Measurements from ENCODE around the gene FBXO48.

The FBXO48 gene

DNA sequence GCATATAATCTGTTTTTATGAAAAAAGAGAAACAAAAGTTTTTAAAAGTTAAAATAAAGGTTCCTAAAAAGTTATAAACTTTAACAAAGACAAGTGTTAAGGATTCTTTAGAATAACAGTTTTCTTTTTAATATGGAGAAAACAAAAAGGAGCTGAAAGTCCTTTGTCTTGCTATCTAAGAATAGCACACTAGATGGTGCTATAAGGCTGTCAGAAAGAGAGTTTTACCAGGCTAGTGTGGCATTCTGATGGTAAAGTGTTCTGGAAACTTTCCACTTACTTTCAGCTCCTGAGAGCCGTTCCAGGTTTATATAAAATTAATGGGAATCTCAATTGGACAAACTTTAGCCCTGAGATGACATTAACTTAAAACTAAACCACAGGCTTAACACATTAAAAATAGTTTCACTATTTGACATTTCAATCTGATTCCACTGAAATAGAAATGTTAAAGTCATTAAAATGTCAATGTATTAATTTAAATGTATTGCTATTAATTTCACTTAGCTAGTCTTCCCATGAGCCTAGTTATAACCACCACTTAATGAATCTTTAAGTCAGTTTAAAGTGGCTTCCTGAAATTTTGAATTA, 3.7 kb downstream of the FBXO48 start:
- H3K27ac ChIP-seq = no peak overlapping the region
- TF ChIP-seq, protein P1, sequence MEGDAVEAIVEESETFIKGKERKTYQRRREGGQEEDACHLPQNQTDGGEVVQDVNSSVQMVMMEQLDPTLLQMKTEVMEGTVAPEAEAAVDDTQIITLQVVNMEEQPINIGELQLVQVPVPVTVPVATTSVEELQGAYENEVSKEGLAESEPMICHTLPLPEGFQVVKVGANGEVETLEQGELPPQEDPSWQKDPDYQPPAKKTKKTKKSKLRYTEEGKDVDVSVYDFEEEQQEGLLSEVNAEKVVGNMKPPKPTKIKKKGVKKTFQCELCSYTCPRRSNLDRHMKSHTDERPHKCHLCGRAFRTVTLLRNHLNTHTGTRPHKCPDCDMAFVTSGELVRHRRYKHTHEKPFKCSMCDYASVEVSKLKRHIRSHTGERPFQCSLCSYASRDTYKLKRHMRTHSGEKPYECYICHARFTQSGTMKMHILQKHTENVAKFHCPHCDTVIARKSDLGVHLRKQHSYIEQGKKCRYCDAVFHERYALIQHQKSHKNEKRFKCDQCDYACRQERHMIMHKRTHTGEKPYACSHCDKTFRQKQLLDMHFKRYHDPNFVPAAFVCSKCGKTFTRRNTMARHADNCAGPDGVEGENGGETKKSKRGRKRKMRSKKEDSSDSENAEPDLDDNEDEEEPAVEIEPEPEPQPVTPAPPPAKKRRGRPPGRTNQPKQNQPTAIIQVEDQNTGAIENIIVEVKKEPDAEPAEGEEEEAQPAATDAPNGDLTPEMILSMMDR (conservative IDR thresholded peaks at IDR 0.05) = peak; percentile 89

DNA sequence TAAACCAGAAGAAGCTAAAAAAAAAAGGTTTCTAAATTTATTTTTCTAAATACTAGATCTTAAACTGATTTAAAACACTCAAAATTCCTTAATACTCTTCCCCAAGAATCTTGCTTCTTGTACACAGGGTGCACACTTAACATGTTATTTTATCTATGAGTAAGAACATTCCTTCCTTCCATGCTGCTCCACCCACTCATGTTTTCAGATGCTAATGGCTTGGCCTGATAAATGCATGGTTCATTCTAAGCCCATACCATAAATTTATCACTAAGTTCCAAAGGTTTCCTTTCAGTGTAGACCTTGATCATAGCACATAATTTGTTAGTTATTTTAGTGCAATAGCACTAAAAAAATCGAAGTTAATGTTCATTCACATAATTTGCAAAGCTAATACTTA, 8.1 kb downstream of the FBXO48 start:
- H3K27ac ChIP-seq = no peak overlapping the region
- TF ChIP-seq, protein P1 (conservative IDR thresholded peaks at IDR 0.05) = no peak

DNA sequence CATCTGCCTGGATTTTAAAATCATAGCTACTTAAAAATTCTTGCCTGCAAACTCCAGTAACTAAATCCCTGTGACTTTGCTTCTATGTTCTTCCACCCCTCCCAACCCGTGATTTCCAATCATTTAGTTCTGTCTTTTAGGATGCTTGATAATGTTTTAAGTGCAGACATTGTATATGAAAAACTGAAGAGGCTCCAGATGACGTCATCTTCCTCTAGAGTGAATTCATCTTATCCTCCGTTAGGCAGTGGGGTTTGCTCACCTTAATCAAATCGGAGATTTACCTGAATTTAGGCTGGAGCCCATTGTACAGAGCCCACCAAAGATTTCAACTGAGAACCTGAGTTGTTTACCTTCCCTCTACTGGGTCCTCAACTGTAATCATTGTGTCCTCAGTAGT, 10.9 kb downstream of the FBXO48 start:
- TF ChIP-seq, protein P1 (conservative IDR thresholded peaks at IDR 0.05) = no peak
- H3K27ac ChIP-seq = no peak overlapping the region

DNA sequence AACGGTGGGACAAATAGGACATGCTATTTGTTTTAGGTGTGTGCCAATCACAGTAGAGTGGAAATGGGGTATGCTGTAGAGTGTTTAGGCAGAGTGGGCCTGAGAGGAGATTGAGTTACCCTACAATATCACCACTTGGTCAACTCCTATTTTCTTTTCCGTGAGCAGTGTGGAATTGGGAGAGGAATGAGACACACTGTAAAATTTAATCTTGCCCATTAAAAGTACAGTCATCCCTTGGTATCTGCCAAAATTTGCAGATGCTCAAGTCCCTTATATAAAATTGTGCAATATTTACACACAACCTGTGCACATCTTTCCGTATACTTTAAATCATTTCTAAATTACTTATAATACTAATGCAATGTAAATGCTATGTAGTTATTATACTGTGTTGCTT, 12.4 kb downstream of the FBXO48 start:
- TF ChIP-seq, protein P1 (conservative IDR thresholded peaks at IDR 0.05) = no peak

DNA sequence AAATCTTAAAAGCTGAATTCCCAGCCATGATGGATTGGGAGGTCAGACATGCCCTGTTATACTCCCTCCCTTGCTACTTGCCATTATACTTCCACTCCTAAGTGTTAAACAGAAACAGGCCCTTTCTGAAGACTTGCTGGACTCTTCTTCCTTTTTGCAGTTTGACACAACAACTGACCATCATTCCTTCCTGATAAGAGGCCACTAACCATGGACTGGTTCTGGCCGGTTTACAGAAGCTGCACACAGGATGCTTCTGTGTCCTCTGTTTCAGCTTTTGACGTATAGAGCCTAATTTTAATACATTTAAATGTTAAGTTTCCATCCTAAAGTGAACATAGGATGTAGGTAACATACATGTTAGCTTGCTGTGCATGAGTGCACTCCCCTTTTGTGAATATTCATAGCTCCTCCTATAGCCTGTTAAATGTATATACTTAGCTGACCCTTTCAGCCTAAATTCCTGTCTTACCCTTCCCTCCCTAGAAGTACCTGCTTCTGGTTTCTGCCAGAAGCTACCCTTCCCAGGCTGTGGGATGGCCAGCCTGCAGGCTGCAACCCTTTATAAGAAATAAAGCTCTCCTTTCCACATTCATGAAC, 13.2 kb downstream of the FBXO48 start:
- TF ChIP-seq, protein P1 (conservative IDR thresholded peaks at IDR 0.05) = no peak
- H3K27ac ChIP-seq = no peak overlapping the region

More for the DNA sequence above, 12.4 kb downstream of the FBXO48 start:
- H3K27ac ChIP-seq = no peak overlapping the region

DNA sequence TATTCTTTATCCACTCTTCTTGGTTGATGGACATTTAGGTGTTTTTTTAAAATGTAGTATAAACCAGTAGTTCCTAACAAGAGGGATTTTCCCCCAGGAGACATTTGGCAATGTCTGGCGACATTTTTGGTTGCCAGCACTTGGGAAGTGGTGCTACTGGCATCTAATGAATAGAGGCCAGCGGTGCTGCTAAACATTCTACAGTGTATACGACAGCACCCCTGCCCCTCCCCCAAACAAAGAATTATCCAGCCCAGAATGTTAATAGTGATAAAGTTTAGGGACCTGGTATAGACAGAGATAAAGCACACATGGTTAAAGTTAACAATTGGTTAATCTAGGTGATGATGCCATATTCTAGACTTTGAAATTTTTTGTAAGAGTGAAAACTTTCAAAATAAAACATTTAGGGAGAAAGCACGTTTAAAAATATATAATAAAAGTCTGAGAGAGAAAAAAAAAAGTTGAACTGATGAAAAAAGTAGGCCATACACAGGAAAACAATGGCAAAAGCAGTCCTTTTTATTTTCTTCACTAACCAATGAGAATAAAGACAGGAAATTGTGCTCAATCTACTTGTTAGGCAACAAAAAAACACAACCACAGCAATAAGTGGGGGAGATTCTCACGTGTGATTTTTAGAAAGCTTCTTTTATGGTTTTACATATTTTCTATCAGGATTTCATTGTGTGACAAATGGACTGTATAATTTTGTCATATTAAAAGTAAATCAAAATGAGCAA, 14.8 kb downstream of the FBXO48 start:
- H3K27ac ChIP-seq = no peak overlapping the region
- TF ChIP-seq, protein P1 (conservative IDR thresholded peaks at IDR 0.05) = no peak

All from VCaP (cell line).